Caco-2 (cell line): ENCODE measurements around the gene TMEM266. TPM values are rescaled to one million over a fixed set of nuclear protein-coding genes. Genes with fewer than 3 reads are reported as not detected.
"Not testable (repeated sequence)": the region's sequence is repeated elsewhere in the genome, so short reads cannot be mapped to it uniquely, and the experiment has no call there.

Experiments used
- BruUV-seq: library from RNA; stranded (reverse); fragments of 400-500 nt; replicated peaks from 2 replicates; lab custom pipeline; 2021; lab: Mats Ljungman, UMichigan
- CTCF ChIA-PET: fragments of 300-600 bp; sonication (Branson Sonifier 250); formaldehyde crosslinking; loops from one replicate; lab custom pipeline; 2022; ENCODE audit warnings: antibody characterized with exemption; lab: Charles Lee
- POLR2A ChIA-PET: fragments of 300-600 bp; sonication (Branson Sonifier 250); formaldehyde crosslinking; loops from one replicate; lab custom pipeline; 2022; ENCODE audit warnings: antibody characterized with exemption; lab: Charles Lee
- DNase-seq, 2 experiments: peaks; one replicate each; pipeline versions ENCODE4 v3.0.0 to v3.0.0-alpha.2; 2020 to 2022
- H3K27me3 ChIP-seq: replicated peaks from 2 replicates; pipeline ENCODE4 v1.6.0; 2011; ENCODE audit warnings: low read length; ENCODE audit not compliant: control insufficient read depth, insufficient read depth
- H3K36me3 ChIP-seq: 2 replicates; pipeline ENCODE4 v1.5.1; 2011; ENCODE audit warnings: low read length; ENCODE audit not compliant: control insufficient read depth, insufficient read depth
- H3K4me1 ChIP-seq: fragments of 250-450 bp; sonication (Bioruptor Pico); 2 replicates; pipeline ENCODE4 v1.5.1; 2020; ENCODE audit warnings: mild to moderate bottlenecking
- H3K4me3 ChIP-seq: 2 replicates; pipeline ENCODE4 v1.5.1; 2011; ENCODE audit warnings: low read depth, mild to moderate bottlenecking, control low read depth, low read length
- H3K9me3 ChIP-seq: fragments of 250-450 bp; sonication (Bioruptor Pico); 2 replicates; pipeline ENCODE4 v1.5.1; 2020; ENCODE audit warnings: mild to moderate bottlenecking, moderate library complexity
- H3K27ac Mint-ChIP-seq: one replicate; pipeline ENCODE4 v1.8.0; 2022; ENCODE audit warnings: mixed read lengths; ENCODE audit not compliant: unreplicated experiment
- H3K27me3 Mint-ChIP-seq: one replicate; pipeline ENCODE4 v1.8.0; 2022; ENCODE audit warnings: mixed read lengths; ENCODE audit not compliant: insufficient read depth, unreplicated experiment
- H3K36me3 Mint-ChIP-seq: one replicate; pipeline ENCODE4 v1.8.0; 2022; ENCODE audit warnings: mild to moderate bottlenecking, mixed read lengths; ENCODE audit not compliant: insufficient read depth, unreplicated experiment
- H3K4me1 Mint-ChIP-seq: one replicate; pipeline ENCODE4 v1.8.0; 2022; ENCODE audit warnings: low read depth, mixed read lengths; ENCODE audit not compliant: unreplicated experiment
- H3K4me3 Mint-ChIP-seq: one replicate; pipeline ENCODE4 v1.8.0; 2022; ENCODE audit warnings: mild to moderate bottlenecking, moderate library complexity, mixed read lengths; ENCODE audit not compliant: unreplicated experiment
- H3K9me3 Mint-ChIP-seq: one replicate; pipeline ENCODE4 v1.8.0; 2022; ENCODE audit warnings: mixed read lengths; ENCODE audit not compliant: unreplicated experiment
- CTCF ChIP-seq, 2 experiments: fragments of 200-600 bp in 1 of 2; IDR thresholded peaks; 1 replicate in 1 of 2; 2 replicates in 1 of 2; pipeline versions ENCODE4 v1.5.1 to v1.8.0; 2011 to 2022; ENCODE audit warnings: antibody characterized with exemption in 1 of 2, control low read depth in 1 of 2, inconsistent platforms in 1 of 2, low read depth in 1 of 2, low read length in 1 of 2, mild to moderate bottlenecking in 1 of 2, moderate library complexity in 1 of 2; ENCODE audit not compliant: insufficient read depth in 1 of 2, severe bottlenecking in 1 of 2, unreplicated experiment in 1 of 2
- intact Hi-C: fragments of 100-400 bp; cut with micrococcal nuclease; formaldehyde crosslinking; loops from one replicate; pipeline ENCODE4 v1.10.0; 2022; ENCODE audit not compliant: unreplicated experiment
- total RNA-seq: library from RNA; stranded (reverse); gene quantifications from 2 replicates; pipeline ENCODE4 v1.2.3, GENCODE V29; 2022

TMEM266 gene
- total RNA-seq, 1 experiment from 2014 or later, result 0.27 TPM

- no TSS peak for BruUV-seq
- Histone ChIP-seq H3K36me3 (no peaks in the 10 kb centered on the region), H3K27me3 (no peaks in the 10 kb centered on the region), H3K9me3 (no peaks in the 10 kb centered on the region), H3K4me1 (no peaks in the 10 kb centered on the region), H3K4me3 (peak within 1 kb of the TSS; percentile 15)
- Mint-ChIP-seq H3K9me3 (peaks cover 11% of the 10 kb centered on the region), H3K27me3 (peaks cover 3% of the 10 kb centered on the region), H3K27ac (peak within 1 kb of the TSS; percentile 81), H3K4me1 (peaks cover 7% of the 10 kb centered on the region), H3K4me3 (peak within 1 kb of the TSS; percentile 76), H3K36me3 (no peaks in the 10 kb centered on the region)
- no peak for TF ChIP-seq CTCF (IDR thresholded peaks at IDR 0.05; ENCODE audit: insufficient read depth in 1 of 2, low read depth in 1 of 2, low read length in 1 of 2, severe bottlenecking in 1 of 2, unreplicated experiment in 1 of 2)
- CTCF ChIA-PET, result interaction anchor here (1.0 kb wide), 1 partner anchor 202 kb away, joined by 3 read pairs; no protein-coding TSS in a partner anchor
- POLR2A ChIA-PET, result no interaction called here
- intact Hi-C loops, result no loop called here
- DNase-seq, result peak; percentile 17 to 35
These were observed 47.9 kb upstream of the TMEM266 start, which contains the start of gene NRG4 for GRCh38 chr15:76011627-76012551. TSS of gene NRG4 (minus strand) at chr15:76012424. CDS start at chr15:76011230, 1,194 bp downstream.

GRCh38 chr15:76013470-76013869 lies 46.3 kb upstream of the TMEM266 start:
- H3K27ac Mint-ChIP-seq, H3K4me1 Mint-ChIP-seq, H3K36me3 ChIP-seq, H3K4me3 ChIP-seq, BruUV-seq, POLR2A ChIA-PET, DNase-seq, H3K27me3 Mint-ChIP-seq, H3K4me3 Mint-ChIP-seq, H3K36me3 Mint-ChIP-seq, intact Hi-C loops, H3K4me1 ChIP-seq, H3K27me3 ChIP-seq, H3K9me3 ChIP-seq: not testable (repeated sequence)
- CTCF ChIA-PET, result interaction anchor here (1.3 kb wide), 1 partner anchor 126 kb away, joined by 4 read pairs; no protein-coding TSS in a partner anchor
- H3K9me3 Mint-ChIP-seq, result peaks cover 14% of the 10 kb centered on the region

- no peaks in the 10 kb centered on the region for H3K36me3 Mint-ChIP-seq
- no peaks in the 10 kb centered on the region for H3K4me1 Mint-ChIP-seq
- H3K36me3 ChIP-seq, result no peaks in the 10 kb centered on the region
- no peak for DNase-seq
- H3K27me3 Mint-ChIP-seq, result no peaks in the 10 kb centered on the region
- no peaks in the 10 kb centered on the region for H3K27me3 ChIP-seq
- TF ChIP-seq CTCF (IDR thresholded peaks at IDR 0.05; ENCODE audit: insufficient read depth in 1 of 2, low read depth in 1 of 2, low read length in 1 of 2, severe bottlenecking in 1 of 2, unreplicated experiment in 1 of 2), result no peak
- ChIA-PET POLR2A (no interaction called here), CTCF (no interaction called here)
- H3K27ac Mint-ChIP-seq, result no peak overlapping the region
- BruUV-seq, result no TSS peak
- peaks cover 30% of the 10 kb centered on the region for H3K9me3 Mint-ChIP-seq
- no peak overlapping the region for H3K4me3 Mint-ChIP-seq
- peaks cover 14% of the 10 kb centered on the region for H3K9me3 ChIP-seq
- H3K4me1 ChIP-seq, result no peaks in the 10 kb centered on the region
- H3K4me3 ChIP-seq, result no peak overlapping the region
- intact Hi-C loops, result no loop called here
These were observed 35.6 kb upstream of the TMEM266 start for GRCh38 chr15:76024021-76024768.
